Natural killer cell (primary cell): ENCODE data around the gene PGC. TPM values are rescaled to one million over a fixed set of nuclear protein-coding genes. Genes with fewer than 3 reads are reported as not detected.

Experiments
- ATAC-seq, 3 donors: fragments of 150-1000 bp in 2 of 3; fragments of 200-7000 bp in 1 of 3; cut with Tn5 transposase; 1 replicate in 1 of 3; 2 replicates in 2 of 3; pipeline ENCODE4 v1.10.0; 2021; ENCODE audit warnings: mild to moderate bottlenecking in 2 of 3, moderate library complexity in 2 of 3
- DNase-seq, 2 donors: peaks; one replicate each; pipeline versions ENCODE4 v3.0.0 to v3.0.0-alpha.2; 2013 to 2021; ENCODE audit warnings: mixed read lengths in 1 of 2
- H3K27ac ChIP-seq: one replicate; pipeline ENCODE4 v1.5.1; 2013; ENCODE audit warnings: mild to moderate bottlenecking, low read length
- H3K27me3 ChIP-seq: one replicate; pipeline ENCODE4 v1.6.1; 2013; ENCODE audit warnings: low read length; ENCODE audit not compliant: control insufficient read depth, insufficient read depth
- H3K36me3 ChIP-seq: one replicate; pipeline ENCODE4 v1.6.1; 2013; ENCODE audit warnings: low read length; ENCODE audit not compliant: control insufficient read depth, insufficient read depth
- H3K4me1 ChIP-seq: one replicate; pipeline ENCODE4 v1.6.1; 2013; ENCODE audit warnings: low read length; ENCODE audit not compliant: control insufficient read depth, insufficient read depth
- H3K4me3 ChIP-seq: one replicate; pipeline ENCODE4 v1.5.1; 2013; ENCODE audit warnings: low read length
- H3K9me3 ChIP-seq: one replicate; pipeline ENCODE4 v1.6.1; 2013; ENCODE audit warnings: low read length; ENCODE audit not compliant: control insufficient read depth, insufficient read depth
- H3K27ac Mint-ChIP-seq, 2 donors: one replicate each; pipeline ENCODE4 v1.8.0; 2022; ENCODE audit warnings: mild to moderate bottlenecking in 2 of 2, mixed read lengths in 2 of 2, moderate library complexity in 1 of 2
- H3K27me3 Mint-ChIP-seq, 2 donors: one replicate each; pipeline ENCODE4 v1.8.0; 2022; ENCODE audit warnings: low read depth in 2 of 2, mixed read lengths in 2 of 2
- H3K36me3 Mint-ChIP-seq: one replicate; pipeline ENCODE4 v1.8.0; 2022; ENCODE audit warnings: mixed read lengths
- H3K4me1 Mint-ChIP-seq, 2 donors: one replicate each; pipeline ENCODE4 v1.8.0; 2022; ENCODE audit warnings: mixed read lengths in 2 of 2
- H3K4me3 Mint-ChIP-seq: one replicate; pipeline ENCODE4 v1.8.0; 2022; ENCODE audit warnings: mild to moderate bottlenecking, moderate library complexity, mixed read lengths
- H3K9me3 Mint-ChIP-seq, 2 donors: one replicate each; pipeline ENCODE4 v1.8.0; 2022; ENCODE audit warnings: mixed read lengths in 2 of 2
- CTCF ChIP-seq: fragments of 200-600 bp; IDR thresholded peaks from one replicate; pipeline ENCODE4 v1.8.0; 2022; ENCODE audit warnings: antibody characterized with exemption
- WGBS: methylation state at CpG from one replicate; pipeline ENCODE4 v1.1.7; 2013; ENCODE audit warnings: missing lambda C conversion rate; ENCODE audit not compliant: insufficient coverage; 5-methylcytosine and 5-hydroxymethylcytosine counted together
- intact Hi-C: fragments of 100-400 bp; cut with micrococcal nuclease; formaldehyde crosslinking; loops from one replicate; pipeline ENCODE4 v1.14.2; 2022
- total RNA-seq, 4 donors: library from RNA; stranded (reverse); fragments of 120-200 nt in 1 of 4; gene quantifications; one replicate each; pipeline versions ENCODE4 v1.2.3 to v1.2.4, GENCODE V29; 2013 to 2022

Gene PGC
- total RNA-seq, 3 donors from 2014 or later (not counting 1 experiment from before 2014, with no cell fraction given), result not detected

DNA sequence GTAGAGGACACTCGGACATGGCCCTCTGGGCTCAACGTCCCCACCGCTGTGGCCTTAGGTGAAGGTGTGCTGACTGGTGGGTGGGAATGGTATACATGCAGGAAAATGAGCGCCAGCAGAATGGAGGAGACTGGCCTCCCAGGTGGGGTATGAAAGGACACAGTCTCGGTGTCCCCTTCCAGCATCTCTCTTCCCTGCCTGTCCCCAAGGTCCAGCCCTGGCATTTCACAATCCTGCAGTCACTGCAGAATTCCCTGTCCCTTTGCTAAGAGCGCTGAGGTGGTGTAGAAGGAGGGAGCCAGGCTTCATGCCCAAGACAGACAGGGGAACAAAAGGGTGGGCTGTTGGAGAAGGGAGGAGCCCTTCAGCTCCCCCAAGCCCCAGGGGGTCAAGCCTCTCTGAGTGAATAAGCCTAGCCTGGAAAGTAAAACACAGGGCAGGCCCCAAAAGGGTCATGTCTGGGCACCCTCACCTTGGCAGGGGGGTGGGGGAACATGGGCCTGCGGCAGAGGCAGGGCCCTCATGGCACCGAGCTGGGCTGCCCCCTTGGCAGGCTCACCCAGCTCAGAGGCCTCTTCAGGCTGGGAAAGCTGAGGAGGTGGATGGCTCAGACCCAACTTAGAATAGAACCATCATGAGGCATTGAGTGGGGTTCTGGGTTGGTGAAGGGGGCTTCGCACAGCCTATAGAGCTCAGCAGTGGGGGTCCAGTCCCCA is 35.7 kb downstream of the PGC start:
- Mint-ChIP-seq H3K36me3 (no peaks in the 10 kb centered on the region), H3K4me3 (no peak overlapping the region), H3K27ac (peak overlapping the region; percentile 55 to 74), H3K27me3 (no peaks in the 10 kb centered on the region), H3K9me3 (no peaks in the 10 kb centered on the region), H3K4me1 (peaks cover 48 to 74% of the 10 kb centered on the region in 2 donors)
- H3K9me3 ChIP-seq, result no peaks in the 10 kb centered on the region
- DNase-seq (no peak), ATAC-seq (no peak)
- no peak overlapping the region for H3K27ac ChIP-seq
- WGBS, result 91% methylated on average over 7 of the region's 9 CpGs
- no peak for TF ChIP-seq CTCF
- intact Hi-C loops, result no loop called here
- peaks cover 65% of the 10 kb centered on the region for H3K4me1 ChIP-seq
- no peaks in the 10 kb centered on the region for H3K36me3 ChIP-seq
- no peaks in the 10 kb centered on the region for H3K27me3 ChIP-seq
- no peak overlapping the region for H3K4me3 ChIP-seq

DNA sequence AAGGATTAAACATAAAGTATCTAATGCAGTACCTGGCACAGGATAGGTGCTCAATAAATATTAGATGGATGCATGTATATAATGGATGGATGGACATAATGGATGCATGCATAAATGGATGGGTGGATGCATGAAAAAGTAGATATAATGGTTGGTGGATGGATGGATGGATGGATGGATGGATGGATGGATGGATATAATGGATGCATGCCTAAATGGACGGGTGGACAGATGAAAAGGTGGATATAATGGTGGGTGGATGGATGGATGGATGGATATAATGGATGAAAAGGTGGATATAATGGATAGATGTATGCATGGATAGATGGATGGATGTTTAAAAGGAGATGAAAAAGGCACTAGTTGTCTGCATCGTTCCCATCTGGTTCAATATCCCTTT is 37.8 kb downstream of the PGC start:
- Histone ChIP-seq H3K9me3 (no peaks in the 10 kb centered on the region), H3K4me1 (peaks cover 70% of the 10 kb centered on the region), H3K36me3 (no peaks in the 10 kb centered on the region), H3K27me3 (no peaks in the 10 kb centered on the region), H3K27ac (no peak overlapping the region), H3K4me3 (no peak overlapping the region)
- Mint-ChIP-seq H3K27ac (peak overlapping the region in 1 of 2 donors; percentile 47), H3K9me3 (no peaks in the 10 kb centered on the region), H3K27me3 (no peaks in the 10 kb centered on the region), H3K36me3 (no peaks in the 10 kb centered on the region), H3K4me1 (peaks cover 53 to 79% of the 10 kb centered on the region in 2 donors), H3K4me3 (no peak overlapping the region)
- TF ChIP-seq CTCF, result no peak
- intact Hi-C loops, result loop anchor here (10.0 kb wide), 1 partner anchor 455 kb away; no protein-coding TSS in a partner anchor
- 93% methylated on average over 1 of the region's 2 CpGs for WGBS
- no peak for ATAC-seq
- no peak for DNase-seq

- H3K4me3 Mint-ChIP-seq, result no peak overlapping the region
- ATAC-seq, result no peak
- Histone ChIP-seq H3K27me3 (no peaks in the 10 kb centered on the region), H3K27ac (no peak overlapping the region), H3K4me3 (no peak overlapping the region), H3K9me3 (no peaks in the 10 kb centered on the region), H3K4me1 (peaks cover 71% of the 10 kb centered on the region), H3K36me3 (no peaks in the 10 kb centered on the region)
- H3K36me3 Mint-ChIP-seq, result no peaks in the 10 kb centered on the region
- DNase-seq, result no peak
- H3K4me1 Mint-ChIP-seq, result peaks cover 50 to 79% of the 10 kb centered on the region in 2 donors
- 100% methylated on average over 3 of the region's 3 CpGs for WGBS
- intact Hi-C loops, result loop anchor here (10.0 kb wide), 1 partner anchor 456 kb away; no protein-coding TSS in a partner anchor
- no peak for TF ChIP-seq CTCF
- H3K27me3 Mint-ChIP-seq, result no peaks in the 10 kb centered on the region
- no peaks in the 10 kb centered on the region for H3K9me3 Mint-ChIP-seq
- peak overlapping the region; percentile 92 to 93 for H3K27ac Mint-ChIP-seq
Observed at GRCh38 chr6:41708856-41709255, 38.3 kb downstream of the PGC start.
